ENCODE data around the gene ICA1L. TPM values are rescaled to one million over a fixed set of nuclear protein-coding genes. Genes with fewer than 3 reads are reported as not detected.

The ICA1L gene
- total RNA-seq, 1 donor from 2014 or later, result 6.2 TPM

DNA sequence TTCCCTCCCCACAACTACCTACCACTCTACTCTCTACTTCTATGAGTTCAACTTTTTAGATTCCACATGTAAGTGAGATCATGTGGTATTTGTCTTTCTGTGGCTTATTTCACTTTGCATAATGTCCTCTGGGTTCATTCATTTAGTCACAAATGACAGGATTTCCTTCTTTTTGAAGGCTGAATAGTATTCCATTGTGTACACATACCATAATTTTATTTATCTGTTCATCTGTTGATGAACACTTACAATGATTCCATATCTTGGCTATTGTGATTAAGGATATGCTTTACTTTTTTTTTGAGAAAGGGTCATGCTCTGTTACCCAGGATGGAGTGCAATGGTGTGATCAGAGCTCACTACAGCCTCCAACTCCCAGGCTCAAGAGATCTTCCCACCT lies 73.6 kb downstream of the ICA1L start:
- H3K4me3 Mint-ChIP-seq (ENCODE audit: low read depth), result no peak overlapping the region
- no peaks in the 10 kb centered on the region for H3K27me3 Mint-ChIP-seq (ENCODE audit: low read depth)
- H3K36me3 Mint-ChIP-seq (ENCODE audit: low read depth), result peaks cover 18% of the 10 kb centered on the region
- H3K27ac Mint-ChIP-seq, result no peak overlapping the region
- H3K9me3 Mint-ChIP-seq, result peaks cover 16% of the 10 kb centered on the region
- intact Hi-C loops (cut with micrococcal nuclease), result no loop called here
- no peaks in the 10 kb centered on the region for H3K4me1 Mint-ChIP-seq (ENCODE audit: low read depth)
- no peak for DNase-seq (ENCODE audit: low spot score)

DNA sequence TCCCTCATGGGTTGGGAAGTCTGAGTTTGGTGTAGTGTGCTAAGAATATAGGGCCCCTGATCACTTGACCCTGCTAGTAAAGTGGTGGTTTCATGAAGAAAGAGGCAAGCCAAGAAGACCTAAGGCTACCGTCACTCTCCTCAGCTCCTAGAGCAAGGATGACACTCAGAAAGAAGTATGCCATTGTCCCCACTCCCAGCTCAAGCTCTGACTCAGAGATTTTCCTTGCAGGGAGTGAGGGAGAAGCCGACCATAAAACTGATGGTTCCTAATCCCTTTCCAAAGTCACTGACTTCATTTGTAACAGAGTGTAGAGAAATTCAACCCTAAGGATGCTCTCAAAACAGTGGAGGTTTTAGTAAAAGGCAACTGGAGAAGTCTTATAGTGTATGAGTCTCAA lies 80.9 kb downstream of the ICA1L start:
- no peaks in the 10 kb centered on the region for H3K9me3 Mint-ChIP-seq

DNA sequence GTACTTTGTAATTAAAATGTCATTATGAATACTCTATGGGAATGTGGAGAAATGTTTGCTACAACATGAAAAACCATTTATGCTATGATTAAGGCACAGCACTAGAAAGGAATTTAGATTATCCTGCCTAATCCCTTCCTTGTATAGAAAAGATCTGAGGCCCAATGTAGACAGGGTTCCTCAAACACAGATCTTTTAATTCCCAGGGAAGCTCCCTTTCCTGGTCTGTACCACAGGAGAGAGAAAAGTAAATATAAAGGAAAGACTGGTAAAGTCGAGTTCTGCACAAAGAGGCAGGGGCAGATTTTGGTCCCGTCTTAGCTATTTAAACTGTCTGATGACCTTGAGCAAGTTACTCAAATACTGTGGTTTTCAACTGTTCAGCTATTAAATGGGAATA lies 84.7 kb downstream of the ICA1L start:
- no peak overlapping the region for H3K27ac Mint-ChIP-seq
- H3K9me3 Mint-ChIP-seq, result no peaks in the 10 kb centered on the region
- H3K36me3 Mint-ChIP-seq (ENCODE audit: low read depth), result peaks cover 47% of the 10 kb centered on the region
- no peak for DNase-seq (ENCODE audit: low spot score)
- H3K27me3 Mint-ChIP-seq (ENCODE audit: low read depth), result no peaks in the 10 kb centered on the region
- no peak overlapping the region for H3K4me3 Mint-ChIP-seq (ENCODE audit: low read depth)
- H3K4me1 Mint-ChIP-seq (ENCODE audit: low read depth), result peaks cover 5% of the 10 kb centered on the region
- intact Hi-C loops (cut with micrococcal nuclease), result no loop called here

More for the DNA sequence above, 80.9 kb downstream of the ICA1L start:
- no peak overlapping the region for H3K4me3 Mint-ChIP-seq (ENCODE audit: low read depth)
- H3K27me3 Mint-ChIP-seq (ENCODE audit: low read depth), result no peaks in the 10 kb centered on the region
- intact Hi-C loops (cut with micrococcal nuclease), result no loop called here
- H3K27ac Mint-ChIP-seq, result no peak overlapping the region
- H3K36me3 Mint-ChIP-seq (ENCODE audit: low read depth), result peaks cover 36% of the 10 kb centered on the region
- peaks cover 5% of the 10 kb centered on the region for H3K4me1 Mint-ChIP-seq (ENCODE audit: low read depth)
- no peak for DNase-seq (ENCODE audit: low spot score)

DNA sequence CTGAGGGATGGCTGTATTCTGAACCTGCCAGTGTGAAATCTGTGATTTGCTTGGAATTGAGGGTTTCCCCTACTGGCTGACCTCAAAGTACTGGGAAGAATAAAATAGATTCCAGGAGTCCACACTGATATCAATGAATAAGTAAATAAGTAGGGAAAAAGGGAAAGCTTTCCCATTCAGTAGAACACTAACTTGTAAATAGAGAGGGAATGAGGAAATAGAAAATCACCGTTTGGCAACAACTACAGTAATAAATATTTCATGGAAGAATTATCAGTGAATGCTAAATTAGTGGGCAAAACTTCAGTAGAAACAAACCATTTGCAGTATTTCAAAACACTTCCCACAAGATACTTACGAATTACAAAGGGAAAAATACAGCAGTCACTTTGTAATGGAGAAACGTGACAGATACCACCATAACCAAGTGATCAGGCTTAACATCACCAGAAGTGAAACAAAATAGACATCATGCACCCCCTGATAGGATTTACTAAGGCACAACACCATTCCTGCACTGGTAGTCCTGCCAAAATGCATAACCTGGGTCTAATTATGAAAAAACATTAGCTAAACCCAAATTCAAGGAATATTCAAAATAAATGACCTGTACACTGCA lies 88.5 kb downstream of the ICA1L start:
- no peaks in the 10 kb centered on the region for H3K9me3 Mint-ChIP-seq
- no peak overlapping the region for H3K4me3 Mint-ChIP-seq (ENCODE audit: low read depth)
- no peak overlapping the region for H3K27ac Mint-ChIP-seq
- peaks cover 55% of the 10 kb centered on the region for H3K36me3 Mint-ChIP-seq (ENCODE audit: low read depth)
- peaks cover 17% of the 10 kb centered on the region for H3K4me1 Mint-ChIP-seq (ENCODE audit: low read depth)
- intact Hi-C loops (cut with micrococcal nuclease), result no loop called here
- no peaks in the 10 kb centered on the region for H3K27me3 Mint-ChIP-seq (ENCODE audit: low read depth)
- no peak for DNase-seq (ENCODE audit: low spot score)

DNA sequence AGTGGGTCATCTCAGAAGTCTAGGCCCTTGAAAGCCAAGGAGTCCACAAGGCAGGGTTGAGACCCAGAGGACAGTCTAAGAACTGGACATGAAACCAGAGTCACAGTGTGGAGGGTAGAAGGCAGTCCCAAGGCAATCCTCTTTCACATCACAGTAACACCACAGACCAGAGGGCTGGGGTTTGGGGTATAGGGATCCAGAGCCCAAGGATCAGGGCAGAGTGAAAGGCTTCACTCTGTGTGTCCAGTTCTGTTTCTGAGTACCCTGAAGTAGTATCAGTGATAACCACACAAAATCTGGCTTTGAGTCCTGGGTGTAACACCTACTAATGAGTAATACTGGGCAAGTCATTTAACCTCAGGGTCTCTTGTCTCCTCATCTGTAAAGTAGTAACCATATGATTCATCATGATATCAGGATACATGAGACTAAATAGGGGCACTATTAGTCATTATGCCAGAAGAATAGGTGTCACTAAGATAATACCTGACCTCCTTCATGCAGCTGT lies 91.0 kb downstream of the ICA1L start:
- Mint-ChIP-seq H3K9me3 (no peaks in the 10 kb centered on the region), H3K36me3 (ENCODE audit: low read depth) (peaks cover 54% of the 10 kb centered on the region), H3K27me3 (ENCODE audit: low read depth) (no peaks in the 10 kb centered on the region), H3K4me1 (ENCODE audit: low read depth) (peaks cover 15% of the 10 kb centered on the region), H3K27ac (peak overlapping the region; percentile 42), H3K4me3 (ENCODE audit: low read depth) (no peak overlapping the region)
- intact Hi-C loops (cut with micrococcal nuclease), result loop anchor here (1.0 to 2.0 kb wide), 2 partner anchors 80 to 142 kb away; no protein-coding TSS in a partner anchor
- DNase-seq (ENCODE audit: low spot score), result no peak

DNA sequence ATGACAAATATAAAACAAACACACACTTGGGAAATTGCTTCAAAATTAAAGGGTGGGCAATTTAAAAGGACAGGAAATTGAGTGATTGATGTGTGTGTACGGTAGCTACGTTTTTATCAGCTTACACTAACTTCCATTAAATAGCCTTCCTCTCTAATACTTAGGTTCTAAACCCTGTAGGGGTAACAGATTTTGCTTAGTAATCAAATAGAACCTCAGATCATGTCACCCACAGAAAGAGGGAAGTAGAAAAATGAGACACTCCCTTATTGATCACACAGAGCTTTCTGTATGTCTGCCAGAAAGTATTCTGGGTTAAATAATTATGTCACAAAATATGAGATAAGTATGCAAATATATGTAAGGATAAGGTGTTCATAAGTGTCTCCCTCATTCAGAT lies 93.3 kb downstream of the ICA1L start:
- intact Hi-C loops (cut with micrococcal nuclease), result no loop called here
- no peak for DNase-seq (ENCODE audit: low spot score)
- H3K27ac Mint-ChIP-seq, result no peak overlapping the region
- no peaks in the 10 kb centered on the region for H3K27me3 Mint-ChIP-seq (ENCODE audit: low read depth)
- H3K4me3 Mint-ChIP-seq (ENCODE audit: low read depth), result no peak overlapping the region
- no peaks in the 10 kb centered on the region for H3K9me3 Mint-ChIP-seq
- H3K4me1 Mint-ChIP-seq (ENCODE audit: low read depth), result peaks cover 15% of the 10 kb centered on the region
- peaks cover 51% of the 10 kb centered on the region for H3K36me3 Mint-ChIP-seq (ENCODE audit: low read depth)

DNA sequence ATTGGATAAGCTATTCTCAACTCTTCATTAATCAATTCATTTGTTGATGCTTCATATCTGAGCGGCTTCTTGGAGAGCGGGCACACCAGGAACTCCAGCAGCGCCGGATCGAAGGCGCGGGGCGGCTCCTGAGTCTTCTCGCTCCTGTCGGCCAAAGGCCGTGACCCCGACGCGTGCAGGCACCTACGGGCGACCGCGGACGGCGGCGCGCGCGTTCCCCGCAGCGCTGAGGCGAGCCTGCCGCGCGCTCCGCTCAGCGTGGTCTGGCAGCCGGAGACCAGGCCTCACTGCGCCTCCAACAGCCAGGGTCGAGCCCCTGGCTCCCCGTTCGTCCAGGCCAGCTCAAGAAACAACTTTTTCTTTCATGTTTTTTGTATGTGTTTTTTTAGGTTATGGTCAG lies 97.5 kb downstream of the ICA1L start:
- intact Hi-C loops (cut with micrococcal nuclease), result no loop called here
- H3K27ac Mint-ChIP-seq, result no peak overlapping the region
- H3K9me3 Mint-ChIP-seq, result no peaks in the 10 kb centered on the region
- H3K27me3 Mint-ChIP-seq (ENCODE audit: low read depth), result no peaks in the 10 kb centered on the region
- DNase-seq (ENCODE audit: low spot score), result no peak
- H3K36me3 Mint-ChIP-seq (ENCODE audit: low read depth), result peaks cover 36% of the 10 kb centered on the region
- H3K4me1 Mint-ChIP-seq (ENCODE audit: low read depth), result peaks cover 2% of the 10 kb centered on the region
- no peak overlapping the region for H3K4me3 Mint-ChIP-seq (ENCODE audit: low read depth)

DNA sequence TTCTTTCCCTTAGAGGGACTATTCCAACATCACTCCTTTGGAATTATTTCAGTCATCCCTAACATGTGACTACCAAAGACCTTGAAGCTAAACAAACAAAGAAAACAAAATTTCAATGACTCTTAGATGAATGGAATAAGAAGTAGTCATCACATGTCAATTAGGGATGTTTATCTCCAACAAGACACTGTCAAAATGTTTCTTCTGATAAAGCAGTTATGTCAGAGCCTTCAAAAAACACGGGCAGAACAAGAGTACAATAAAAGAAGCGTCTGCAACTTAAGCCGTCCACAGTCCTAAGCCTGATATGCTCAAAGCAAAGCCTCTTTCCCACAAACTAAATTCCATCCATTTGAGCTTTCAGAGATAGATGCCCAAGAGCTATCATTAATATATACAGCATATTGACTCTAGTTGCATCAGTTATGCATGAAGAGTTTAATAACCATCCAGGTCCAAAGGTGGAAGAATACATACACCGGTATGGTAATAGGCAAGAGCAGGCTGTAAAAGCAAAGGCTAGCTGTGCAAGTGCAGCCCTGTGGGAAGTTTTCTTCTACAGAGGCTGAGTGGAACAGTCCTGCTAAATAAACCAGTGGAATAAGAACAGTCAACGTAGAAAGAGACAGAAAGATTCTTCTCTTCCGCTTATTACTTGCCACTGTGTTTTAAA lies 98.1 kb downstream of the ICA1L start:
- no peak for DNase-seq (ENCODE audit: low spot score)
- no peaks in the 10 kb centered on the region for H3K9me3 Mint-ChIP-seq
- intact Hi-C loops (cut with micrococcal nuclease), result no loop called here
- H3K27ac Mint-ChIP-seq, result no peak overlapping the region
- H3K4me3 Mint-ChIP-seq (ENCODE audit: low read depth), result no peak overlapping the region
- H3K4me1 Mint-ChIP-seq (ENCODE audit: low read depth), result no peaks in the 10 kb centered on the region
- no peaks in the 10 kb centered on the region for H3K27me3 Mint-ChIP-seq (ENCODE audit: low read depth)
- peaks cover 29% of the 10 kb centered on the region for H3K36me3 Mint-ChIP-seq (ENCODE audit: low read depth)

DNA sequence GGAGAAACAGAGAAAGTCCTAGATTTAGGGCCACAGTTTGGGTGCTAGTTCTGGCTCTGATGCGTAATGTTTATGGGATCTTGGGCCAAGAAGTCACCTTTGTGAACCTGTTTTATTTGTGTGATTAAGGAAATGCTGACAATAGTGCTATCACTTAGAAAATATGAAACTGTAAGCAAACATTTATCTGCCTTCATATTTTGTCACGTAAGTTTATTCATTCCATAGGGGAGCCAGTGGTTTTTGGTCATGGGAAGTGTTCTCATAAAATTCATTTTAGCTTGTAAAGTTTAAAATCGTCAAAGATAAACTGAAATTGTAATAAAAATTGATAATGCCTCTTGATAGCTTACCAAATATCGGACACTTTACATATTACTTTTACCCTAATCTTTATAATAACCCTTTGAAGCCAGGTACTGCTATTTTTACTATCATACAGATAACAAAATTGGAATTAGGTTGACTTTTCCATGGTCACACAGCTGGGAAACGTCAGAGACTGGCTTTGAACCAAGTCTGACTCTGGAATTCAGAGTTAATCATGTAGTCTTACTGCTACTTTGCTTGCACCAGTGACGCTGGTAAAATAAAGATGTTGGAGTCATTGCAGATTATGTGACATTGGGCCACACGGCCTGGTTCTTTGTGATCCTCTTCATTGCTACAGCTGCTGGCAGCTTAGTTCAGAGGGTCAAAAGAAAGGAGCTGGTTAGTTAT lies 99.7 kb downstream of the ICA1L start:
- H3K4me3 Mint-ChIP-seq (ENCODE audit: low read depth), result no peak overlapping the region
- peaks cover 23% of the 10 kb centered on the region for H3K36me3 Mint-ChIP-seq (ENCODE audit: low read depth)
- DNase-seq (ENCODE audit: low spot score), result no peak
- intact Hi-C loops (cut with micrococcal nuclease), result no loop called here
- H3K27me3 Mint-ChIP-seq (ENCODE audit: low read depth), result no peaks in the 10 kb centered on the region
- peaks cover 3% of the 10 kb centered on the region for H3K4me1 Mint-ChIP-seq (ENCODE audit: low read depth)
- H3K9me3 Mint-ChIP-seq, result no peaks in the 10 kb centered on the region
- no peak overlapping the region for H3K27ac Mint-ChIP-seq

DNA sequence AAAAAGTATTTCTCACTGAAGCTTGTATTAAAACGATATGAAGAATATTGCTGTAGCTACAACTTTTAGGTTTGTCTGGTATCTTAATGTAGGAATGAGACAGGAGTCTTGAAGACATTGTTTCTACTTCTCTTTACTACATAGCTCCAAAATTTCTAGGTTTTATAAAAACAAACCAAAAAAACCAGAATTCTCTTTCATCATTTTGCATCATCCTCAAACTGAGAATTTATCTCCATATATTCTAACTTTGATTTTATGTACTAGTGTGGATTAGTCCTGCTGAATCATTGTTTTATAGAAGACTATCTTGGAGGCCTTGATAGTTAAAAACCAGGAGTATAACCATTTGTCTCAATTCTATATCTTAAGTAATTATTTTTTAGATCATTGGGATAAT lies 100.2 kb downstream of the ICA1L start:
- H3K36me3 Mint-ChIP-seq (ENCODE audit: low read depth), result peaks cover 23% of the 10 kb centered on the region
- H3K9me3 Mint-ChIP-seq, result no peaks in the 10 kb centered on the region
- H3K27ac Mint-ChIP-seq, result no peak overlapping the region
- H3K4me3 Mint-ChIP-seq (ENCODE audit: low read depth), result no peak overlapping the region
- intact Hi-C loops (cut with micrococcal nuclease), result no loop called here
- H3K27me3 Mint-ChIP-seq (ENCODE audit: low read depth), result no peaks in the 10 kb centered on the region
- DNase-seq (ENCODE audit: low spot score), result no peak
- peaks cover 3% of the 10 kb centered on the region for H3K4me1 Mint-ChIP-seq (ENCODE audit: low read depth)

DNA sequence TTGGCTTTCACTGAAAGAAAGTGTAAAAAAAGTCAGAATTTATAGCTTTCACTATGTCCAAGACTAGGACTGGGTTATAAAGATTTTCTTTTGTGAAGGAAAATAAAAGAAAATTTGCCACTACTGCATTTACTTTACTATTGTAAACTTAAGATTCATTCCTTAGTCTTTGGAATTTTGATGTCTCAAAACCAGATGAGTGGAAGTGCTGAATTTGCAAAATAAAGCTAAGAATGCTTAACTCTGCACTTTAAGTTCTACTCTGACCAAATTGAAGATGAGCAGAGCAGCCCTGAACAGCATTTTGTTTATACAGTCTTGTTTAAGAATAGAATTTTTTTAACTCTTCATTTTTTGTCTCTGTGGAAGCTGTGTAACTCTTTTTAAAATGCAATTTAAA lies 102.4 kb downstream of the ICA1L start:
- intact Hi-C loops (cut with micrococcal nuclease), result no loop called here
- H3K36me3 Mint-ChIP-seq (ENCODE audit: low read depth), result peaks cover 29% of the 10 kb centered on the region

DNA sequence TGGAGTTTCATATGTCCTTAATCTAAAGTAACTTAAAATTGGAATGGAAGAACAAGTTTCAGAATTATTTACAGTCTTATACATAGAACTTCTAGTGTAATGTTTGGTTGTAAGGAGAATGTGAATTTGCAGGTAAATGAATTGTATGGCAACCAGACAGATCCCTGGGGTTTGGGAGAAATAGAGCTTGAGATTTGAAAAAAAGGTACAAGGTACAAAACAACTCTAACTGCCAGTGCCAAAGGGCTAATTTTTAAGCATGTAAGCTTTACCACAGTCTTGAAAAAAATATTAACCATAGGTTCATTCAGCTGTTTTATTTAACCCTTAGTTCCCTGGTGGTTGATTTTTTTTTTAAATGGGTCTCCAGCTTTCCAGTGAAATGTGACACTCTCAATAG lies 103.3 kb downstream of the ICA1L start:
- no peaks in the 10 kb centered on the region for H3K9me3 Mint-ChIP-seq
- DNase-seq (ENCODE audit: low spot score), result no peak
- no peaks in the 10 kb centered on the region for H3K27me3 Mint-ChIP-seq (ENCODE audit: low read depth)
- H3K27ac Mint-ChIP-seq, result no peak overlapping the region
- intact Hi-C loops (cut with micrococcal nuclease), result no loop called here
- H3K36me3 Mint-ChIP-seq (ENCODE audit: low read depth), result peaks cover 38% of the 10 kb centered on the region
- no peak overlapping the region for H3K4me3 Mint-ChIP-seq (ENCODE audit: low read depth)
- peaks cover 12% of the 10 kb centered on the region for H3K4me1 Mint-ChIP-seq (ENCODE audit: low read depth)

More for the DNA sequence above, 102.4 kb downstream of the ICA1L start:
- no peak for DNase-seq (ENCODE audit: low spot score)
- no peak overlapping the region for H3K27ac Mint-ChIP-seq
- no peaks in the 10 kb centered on the region for H3K9me3 Mint-ChIP-seq
- H3K27me3 Mint-ChIP-seq (ENCODE audit: low read depth), result no peaks in the 10 kb centered on the region
- no peak overlapping the region for H3K4me3 Mint-ChIP-seq (ENCODE audit: low read depth)
- peaks cover 5% of the 10 kb centered on the region for H3K4me1 Mint-ChIP-seq (ENCODE audit: low read depth)

DNA sequence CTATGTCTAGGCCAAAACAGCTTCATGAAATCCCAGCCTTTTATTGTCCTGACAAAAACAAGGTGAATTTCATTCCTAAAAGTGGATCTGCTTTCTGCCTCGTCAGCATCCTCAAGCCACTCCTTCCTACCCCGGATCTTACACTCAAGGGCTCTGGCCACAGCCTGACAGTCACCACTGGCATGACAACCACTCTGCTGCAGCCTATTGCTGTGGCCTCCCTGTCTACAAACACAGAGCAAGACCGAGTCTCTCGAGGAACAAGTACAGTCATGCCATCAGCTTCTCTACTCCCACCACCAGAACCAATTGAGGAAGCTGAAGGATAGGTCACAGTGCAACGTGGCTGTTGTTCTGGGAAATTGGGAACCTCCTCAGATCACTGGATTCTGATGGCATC lies 106.1 kb downstream of the ICA1L start:
- Mint-ChIP-seq H3K4me1 (ENCODE audit: low read depth) (peaks cover 33% of the 10 kb centered on the region), H3K27me3 (ENCODE audit: low read depth) (no peaks in the 10 kb centered on the region), H3K4me3 (ENCODE audit: low read depth) (no peak overlapping the region), H3K36me3 (ENCODE audit: low read depth) (peaks cover 47% of the 10 kb centered on the region), H3K9me3 (no peaks in the 10 kb centered on the region), H3K27ac (no peak overlapping the region)
- no peak for DNase-seq (ENCODE audit: low spot score)
- intact Hi-C loops (cut with micrococcal nuclease), result no loop called here
